DOHH2 (cell line): ENCODE data around the gene WNT8A.

ENCODE experiments used
- H3F3A ChIP-seq: fragments of 200-600 bp; sonication (generic), shearing (Covaris generic); 2 replicates; pipeline ENCODE4 v1.6.0; 2016; ENCODE audit warnings: antibody characterized with exemption, mild to moderate bottlenecking; ENCODE audit not compliant: control insufficient read depth, insufficient read depth
- H3K27ac ChIP-seq: fragments of 200-600 bp; sonication (generic); 2 replicates; pipeline ENCODE4 v1.5.1; 2014; ENCODE audit warnings: low read depth, mild to moderate bottlenecking, low read length, moderate library complexity
- H3K27me3 ChIP-seq: fragments of 200-600 bp; sonication (generic); 2 replicates; pipeline ENCODE4 v1.6.1; 2014; ENCODE audit warnings: mild to moderate bottlenecking, low read length, mixed read lengths; ENCODE audit not compliant: control insufficient read depth
- H3K36me3 ChIP-seq: fragments of 200-600 bp; sonication (generic); 2 replicates; pipeline ENCODE4 v1.6.1; 2014; ENCODE audit warnings: mild to moderate bottlenecking, low read length, moderate library complexity, mixed read lengths; ENCODE audit not compliant: control insufficient read depth
- H3K4me1 ChIP-seq: fragments of 200-600 bp; sonication (generic); 2 replicates; pipeline ENCODE4 v1.6.1; 2014; ENCODE audit warnings: mild to moderate bottlenecking, low read length, mixed read lengths; ENCODE audit not compliant: control insufficient read depth
- H3K4me2 ChIP-seq: fragments of 200-600 bp; sonication (generic); 2 replicates; pipeline ENCODE4 v1.6.0; 2014; ENCODE audit warnings: mild to moderate bottlenecking, low read length, moderate library complexity
- H3K4me3 ChIP-seq: fragments of 200-600 bp; sonication (generic); 2 replicates; pipeline ENCODE4 v1.5.1; 2014; ENCODE audit warnings: mild to moderate bottlenecking, low read length, mixed read lengths
- H3K79me2 ChIP-seq: fragments of 200-600 bp; sonication (generic); 2 replicates; pipeline ENCODE4 v1.6.1; 2014; ENCODE audit warnings: mild to moderate bottlenecking, low read length, mixed read lengths; ENCODE audit not compliant: control insufficient read depth
- H3K9me2 ChIP-seq: fragments of 200-600 bp; sonication (generic); replicated peaks from 2 replicates; pipeline ENCODE4 v1.6.1; 2014; ENCODE audit warnings: mild to moderate bottlenecking, low read length, mixed read lengths; ENCODE audit not compliant: control insufficient read depth
- H3K9me3 ChIP-seq: fragments of 200-600 bp; sonication (generic); 2 replicates; pipeline ENCODE4 v1.6.1; 2014; ENCODE audit warnings: antibody characterized with exemption, low read length, mixed read lengths; ENCODE audit not compliant: control insufficient read depth, insufficient read depth
- H4K20me1 ChIP-seq: fragments of 200-600 bp; sonication (generic); 2 replicates; pipeline ENCODE4 v1.6.0; 2014; ENCODE audit warnings: low read depth, mild to moderate bottlenecking, antibody characterized with exemption, low read length, moderate library complexity; ENCODE audit not compliant: control insufficient read depth, insufficient read depth
- EZH2phosphoT487 ChIP-seq: fragments of 200-600 bp; sonication (generic); IDR thresholded peaks from 2 replicates; pipeline ENCODE4 v1.6.1; 2017; ENCODE audit warnings: borderline replicate concordance, mild to moderate bottlenecking, antibody characterized with exemption, low read length, moderate library complexity, mixed read lengths
- TF ChIP-seq, protein P1 (sequence below): fragments of 200-600 bp; sonication (generic); IDR thresholded peaks from one replicate; pipeline ENCODE4 v1.5.1; 2014; ENCODE audit warnings: antibody characterized with exemption, mild to moderate bottlenecking, low read depth, low read length; ENCODE audit not compliant: poor library complexity, severe bottlenecking

WNT8A gene

DNA sequence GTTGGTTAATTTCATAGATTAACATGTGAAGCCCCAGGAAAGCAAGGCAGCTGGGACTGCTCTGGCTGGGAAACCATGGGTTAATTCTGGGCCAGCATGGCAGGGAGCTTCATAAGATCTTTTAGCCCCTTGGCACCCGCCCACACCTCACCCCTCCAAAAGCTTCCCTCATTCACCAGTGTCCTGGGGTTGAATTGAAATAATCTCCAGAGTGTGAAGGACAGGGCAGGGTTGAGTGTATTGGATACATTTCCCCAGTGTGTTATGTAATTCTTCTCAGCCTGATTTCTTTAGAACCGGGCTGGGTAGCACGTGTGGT is 19.4 kb downstream of the WNT8A start:
- no peaks in the 10 kb centered on the region for H3K36me3 ChIP-seq
- no peaks in the 10 kb centered on the region for H3K9me3 ChIP-seq
- H3K4me2 ChIP-seq = peak overlapping the region; percentile 75
- H3K79me2 ChIP-seq = no peaks in the 10 kb centered on the region
- peak overlapping the region; percentile 50 for H3K4me3 ChIP-seq
- H3F3A ChIP-seq = no peaks in the 10 kb centered on the region
- H3K9me2 ChIP-seq = no peaks in the 10 kb centered on the region
- H3K27ac ChIP-seq = peak overlapping the region; percentile 68
- no peak for TF ChIP-seq EZH2phosphoT487
- TF ChIP-seq, protein P1, sequence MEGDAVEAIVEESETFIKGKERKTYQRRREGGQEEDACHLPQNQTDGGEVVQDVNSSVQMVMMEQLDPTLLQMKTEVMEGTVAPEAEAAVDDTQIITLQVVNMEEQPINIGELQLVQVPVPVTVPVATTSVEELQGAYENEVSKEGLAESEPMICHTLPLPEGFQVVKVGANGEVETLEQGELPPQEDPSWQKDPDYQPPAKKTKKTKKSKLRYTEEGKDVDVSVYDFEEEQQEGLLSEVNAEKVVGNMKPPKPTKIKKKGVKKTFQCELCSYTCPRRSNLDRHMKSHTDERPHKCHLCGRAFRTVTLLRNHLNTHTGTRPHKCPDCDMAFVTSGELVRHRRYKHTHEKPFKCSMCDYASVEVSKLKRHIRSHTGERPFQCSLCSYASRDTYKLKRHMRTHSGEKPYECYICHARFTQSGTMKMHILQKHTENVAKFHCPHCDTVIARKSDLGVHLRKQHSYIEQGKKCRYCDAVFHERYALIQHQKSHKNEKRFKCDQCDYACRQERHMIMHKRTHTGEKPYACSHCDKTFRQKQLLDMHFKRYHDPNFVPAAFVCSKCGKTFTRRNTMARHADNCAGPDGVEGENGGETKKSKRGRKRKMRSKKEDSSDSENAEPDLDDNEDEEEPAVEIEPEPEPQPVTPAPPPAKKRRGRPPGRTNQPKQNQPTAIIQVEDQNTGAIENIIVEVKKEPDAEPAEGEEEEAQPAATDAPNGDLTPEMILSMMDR = no peak
- H3K27me3 ChIP-seq = no peaks in the 10 kb centered on the region
- peaks cover 24% of the 10 kb centered on the region for H3K4me1 ChIP-seq
- no peaks in the 10 kb centered on the region for H4K20me1 ChIP-seq

DNA sequence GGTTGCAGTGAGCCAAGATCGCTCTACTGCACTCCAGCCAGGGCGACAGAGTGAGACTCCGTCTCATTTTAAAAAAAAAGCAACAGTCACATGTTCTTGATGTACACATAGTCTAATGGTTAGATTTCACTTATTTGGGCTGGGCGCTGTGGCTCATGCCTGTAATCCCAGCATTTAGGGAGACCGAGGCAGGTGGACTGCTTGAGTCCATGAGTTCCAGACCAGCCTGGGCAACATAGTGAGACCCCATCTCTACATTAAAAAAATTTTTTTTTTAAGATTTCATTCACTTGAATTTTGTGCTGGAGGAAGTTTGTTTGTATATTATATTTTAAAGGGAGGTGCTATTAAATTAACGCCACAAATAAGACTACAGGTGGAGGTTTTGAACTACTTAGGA is 21.9 kb downstream of the WNT8A start:
- TF ChIP-seq, protein P1 = no peak
- no peak for TF ChIP-seq EZH2phosphoT487
- no peaks in the 10 kb centered on the region for H3K9me2 ChIP-seq
- no peak overlapping the region for H3K27ac ChIP-seq

DNA sequence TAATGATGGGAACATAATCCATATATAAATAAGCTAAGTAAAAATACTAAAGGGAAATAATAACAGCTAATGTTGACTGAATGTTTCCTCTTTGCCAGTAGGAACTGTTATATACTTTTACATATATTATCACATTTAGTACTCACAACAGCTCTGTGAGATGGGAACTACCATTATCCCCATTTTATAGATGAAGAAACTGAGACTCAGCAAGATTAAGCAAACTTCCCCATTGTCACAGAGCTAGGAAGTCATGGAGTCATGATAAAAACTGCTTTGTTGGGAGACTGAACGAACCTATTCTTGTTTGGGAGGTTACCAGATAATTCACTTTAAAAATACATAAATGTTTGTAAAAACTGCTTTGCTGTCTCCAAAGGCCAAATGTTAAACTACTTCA is 23.4 kb downstream of the WNT8A start:
- Histone ChIP-seq H3K27me3 (peaks cover 14% of the 10 kb centered on the region; the same call in 1 of the 2 replicates), H3K9me3 (no peaks in the 10 kb centered on the region), H3K4me1 (peaks cover 16% of the 10 kb centered on the region), H3K27ac (no peak overlapping the region), H3K36me3 (no peaks in the 10 kb centered on the region), H3K9me2 (no peaks in the 10 kb centered on the region), H3K79me2 (no peaks in the 10 kb centered on the region), H3K4me2 (no peak overlapping the region), H3F3A (no peaks in the 10 kb centered on the region), H4K20me1 (no peaks in the 10 kb centered on the region), H3K4me3 (no peak overlapping the region)
- TF ChIP-seq EZH2phosphoT487 = no peak
- TF ChIP-seq, protein P1 = no peak

More for the DNA sequence above, 21.9 kb downstream of the WNT8A start:
- H3K9me3 ChIP-seq = no peaks in the 10 kb centered on the region
- no peaks in the 10 kb centered on the region for H3K79me2 ChIP-seq
- H3F3A ChIP-seq = no peaks in the 10 kb centered on the region
- no peak overlapping the region for H3K4me3 ChIP-seq
- H3K27me3 ChIP-seq = peaks cover 6% of the 10 kb centered on the region; the same call in 1 of the 2 replicates
- no peaks in the 10 kb centered on the region for H3K36me3 ChIP-seq
- H4K20me1 ChIP-seq = no peaks in the 10 kb centered on the region
- H3K4me2 ChIP-seq = no peak overlapping the region
- peaks cover 24% of the 10 kb centered on the region for H3K4me1 ChIP-seq
